Measurements from ENCODE around the gene IL12RB1.

DNA sequence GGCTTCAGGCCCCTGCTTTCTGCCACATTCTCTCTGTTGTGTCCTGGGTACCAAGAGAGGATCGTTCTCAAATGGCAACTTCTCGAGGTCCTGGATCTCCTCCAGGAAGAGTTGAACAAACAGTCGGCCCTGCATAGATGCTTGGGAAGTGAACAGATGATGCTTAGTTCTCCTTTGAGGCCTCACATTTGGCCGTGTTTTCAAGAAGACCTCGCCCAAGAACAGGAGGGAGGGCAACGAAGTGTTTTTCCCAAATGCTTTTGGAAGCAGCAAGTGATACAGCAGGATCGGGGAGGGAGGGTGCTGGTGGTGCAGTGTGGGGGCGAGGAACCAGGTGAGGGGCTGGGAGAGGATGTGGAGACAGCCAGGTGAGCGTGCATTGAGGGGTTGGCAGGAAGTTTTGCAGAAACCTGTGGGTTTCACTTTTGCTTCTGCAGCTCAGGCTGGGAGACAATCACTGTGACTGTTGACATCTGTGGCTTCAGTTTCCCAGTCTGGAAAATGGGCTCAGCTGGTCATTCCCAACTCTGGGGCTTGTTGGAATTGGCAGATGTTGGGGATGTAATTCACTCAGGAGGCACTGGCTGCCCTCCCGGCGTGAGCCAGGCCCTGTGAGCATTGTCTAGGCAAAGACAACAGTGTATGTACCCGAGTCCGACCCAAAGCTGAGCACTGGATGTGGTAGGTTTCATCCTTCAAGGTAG is 32.4 kb upstream of the IL12RB1 start:
- TF ChIP-seq EP300 (IDR thresholded peaks at IDR 0.05) (no peak), POLR2A (IDR thresholded peaks at IDR 0.05) (no peak), POLR2AphosphoS5 (IDR thresholded peaks at IDR 0.05) (no peak)
- TF ChIP-seq, protein P1, sequence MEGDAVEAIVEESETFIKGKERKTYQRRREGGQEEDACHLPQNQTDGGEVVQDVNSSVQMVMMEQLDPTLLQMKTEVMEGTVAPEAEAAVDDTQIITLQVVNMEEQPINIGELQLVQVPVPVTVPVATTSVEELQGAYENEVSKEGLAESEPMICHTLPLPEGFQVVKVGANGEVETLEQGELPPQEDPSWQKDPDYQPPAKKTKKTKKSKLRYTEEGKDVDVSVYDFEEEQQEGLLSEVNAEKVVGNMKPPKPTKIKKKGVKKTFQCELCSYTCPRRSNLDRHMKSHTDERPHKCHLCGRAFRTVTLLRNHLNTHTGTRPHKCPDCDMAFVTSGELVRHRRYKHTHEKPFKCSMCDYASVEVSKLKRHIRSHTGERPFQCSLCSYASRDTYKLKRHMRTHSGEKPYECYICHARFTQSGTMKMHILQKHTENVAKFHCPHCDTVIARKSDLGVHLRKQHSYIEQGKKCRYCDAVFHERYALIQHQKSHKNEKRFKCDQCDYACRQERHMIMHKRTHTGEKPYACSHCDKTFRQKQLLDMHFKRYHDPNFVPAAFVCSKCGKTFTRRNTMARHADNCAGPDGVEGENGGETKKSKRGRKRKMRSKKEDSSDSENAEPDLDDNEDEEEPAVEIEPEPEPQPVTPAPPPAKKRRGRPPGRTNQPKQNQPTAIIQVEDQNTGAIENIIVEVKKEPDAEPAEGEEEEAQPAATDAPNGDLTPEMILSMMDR (IDR thresholded peaks at IDR 0.05) = no peak
